Fibroblast of lung (primary cell): ENCODE data around the gene PDE4DIP. TPM values are rescaled to one million over a fixed set of nuclear protein-coding genes. Genes with fewer than 3 reads are reported as not detected.
"Not testable (repeated sequence)": the region's sequence is repeated elsewhere in the genome, so short reads cannot be mapped to it uniquely, and the experiment has no call there.

ENCODE experiments used
- DNase-seq, 2 donors: peaks; one replicate each; pipeline versions ENCODE4 v3.0.0 to v3.0.0-alpha.2; 2010; ENCODE audit warnings: low read depth in 2 of 2
- H2AFZ ChIP-seq: 2 replicates; pipeline ENCODE4 v1.5.1; 2012; ENCODE audit warnings: low read length, control low read depth, inconsistent platforms
- H3K27ac ChIP-seq: 2 replicates; pipeline ENCODE4 v1.5.1; 2011; ENCODE audit warnings: low read length, control low read depth; ENCODE audit not compliant: insufficient read depth
- H3K27me3 ChIP-seq: 2 replicates; pipeline ENCODE4 v1.5.1; 2011; ENCODE audit warnings: mild to moderate bottlenecking, low read length; ENCODE audit not compliant: control insufficient read depth, insufficient read depth
- H3K36me3 ChIP-seq: 2 replicates; pipeline ENCODE4 v1.5.1; 2011; ENCODE audit warnings: low read length; ENCODE audit not compliant: control insufficient read depth, insufficient read depth
- H3K4me1 ChIP-seq: 2 replicates; pipeline ENCODE4 v1.5.1; 2011; ENCODE audit warnings: low read length; ENCODE audit not compliant: control insufficient read depth, insufficient read depth; ENCODE audit errors: extremely low read depth
- H3K4me2 ChIP-seq: 2 replicates; pipeline ENCODE4 v1.5.1; 2011; ENCODE audit warnings: low read length, control low read depth; ENCODE audit not compliant: insufficient read depth; ENCODE audit errors: extremely low read depth
- H3K4me3 ChIP-seq, 4 experiments: fragments of 200-600 bp in 1 of 4; sonication (generic) in 1 of 4; replicated peaks in 1 of 4; 2 replicates each; pipeline ENCODE4 v1.5.1; 2011 to 2016; ENCODE audit warnings: low read length in 4 of 4, low read depth in 3 of 4, mild to moderate bottlenecking in 3 of 4, control low read depth in 2 of 4, inconsistent platforms in 1 of 4, mixed read lengths in 1 of 4; ENCODE audit not compliant: insufficient read depth in 1 of 4; ENCODE audit errors: control extremely low read depth in 1 of 4
- H3K79me2 ChIP-seq: 2 replicates; pipeline ENCODE4 v1.5.1; 2012; ENCODE audit warnings: mild to moderate bottlenecking, low read length, inconsistent platforms; ENCODE audit not compliant: control insufficient read depth, insufficient read depth
- H3K9ac ChIP-seq: 2 replicates; pipeline ENCODE4 v1.5.1; 2011; ENCODE audit warnings: mild to moderate bottlenecking, low read length, control low read depth; ENCODE audit not compliant: insufficient read depth
- H3K9me3 ChIP-seq: 2 replicates; pipeline ENCODE4 v1.5.1; 2012; ENCODE audit warnings: low read depth, low read length; ENCODE audit not compliant: control insufficient read depth, insufficient read depth
- H4K20me1 ChIP-seq: 2 replicates; pipeline ENCODE4 v1.5.1; 2011; ENCODE audit warnings: low read length; ENCODE audit not compliant: control insufficient read depth, insufficient read depth; ENCODE audit errors: extremely low read depth
- polyA plus RNA-seq, 2 donors: library from polyadenylated mRNA; depleted of rRNA in 1 of 2; stranded (reverse) in 1 of 2; unstranded in 1 of 2; fragments of >200 nt; gene quantifications; 2 replicates each; pipeline ENCODE4 v1.2.1, GENCODE V29; 2011 to 2012; ENCODE audit warnings: missing spikeins in 1 of 2
- total RNA-seq: library from RNA; depleted of rRNA; stranded (reverse); fragments of >200 nt; gene quantifications from 2 replicates; pipeline ENCODE4 v1.2.1, GENCODE V29; 2014

PDE4DIP gene
- total and polyA plus RNA-seq, 2 donors (not counting 1 experiment from before 2014, with no cell fraction given) = 121 to 259 TPM

DNA sequence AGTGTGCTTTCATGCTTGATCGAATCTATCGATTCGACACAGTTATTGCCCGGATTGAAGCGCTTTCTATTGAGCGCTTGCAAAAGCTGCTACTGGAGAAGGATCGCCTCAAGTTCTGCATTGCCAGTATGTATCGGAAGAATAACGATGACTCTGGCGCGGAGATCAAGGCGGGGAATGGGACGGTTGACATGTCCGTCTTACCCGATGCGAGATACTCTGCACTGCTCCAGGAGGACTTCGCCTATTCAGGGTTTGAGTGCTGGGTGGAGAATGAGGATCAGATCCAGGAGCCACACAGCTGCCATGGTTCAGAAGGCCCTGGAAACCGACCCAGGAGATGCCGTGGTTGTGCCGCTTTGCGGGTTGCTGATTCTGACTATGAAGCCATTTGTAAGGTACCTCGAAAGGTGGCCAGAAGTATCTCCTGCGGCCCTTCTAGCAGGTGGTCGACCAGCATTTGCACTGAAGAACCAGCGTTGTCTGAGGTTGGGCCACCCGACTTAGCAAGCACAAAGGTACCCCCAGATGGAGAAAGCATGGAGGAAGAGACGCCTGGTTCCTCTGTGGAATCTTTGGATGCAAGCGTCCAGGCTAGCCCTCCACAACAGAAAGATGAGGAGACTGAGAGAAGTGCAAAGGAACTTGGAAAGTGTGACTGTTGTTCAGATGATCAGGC, 108.8 kb downstream of the PDE4DIP start:
- peak overlapping the region; percentile 16 to 80 (median 55) for H3K4me3 ChIP-seq
- not testable (repeated sequence) for H3K9me3 ChIP-seq, H2AFZ ChIP-seq, H3K27me3 ChIP-seq, H4K20me1 ChIP-seq, H3K4me1 ChIP-seq, H3K36me3 ChIP-seq
- H3K27ac ChIP-seq = peak overlapping the region; percentile 38
- DNase-seq = peak; percentile 31 to 37
- peak overlapping the region; percentile 68 for H3K4me2 ChIP-seq
- peaks cover 16% of the 10 kb centered on the region for H3K79me2 ChIP-seq
- peak overlapping the region; percentile 53 for H3K9ac ChIP-seq

DNA sequence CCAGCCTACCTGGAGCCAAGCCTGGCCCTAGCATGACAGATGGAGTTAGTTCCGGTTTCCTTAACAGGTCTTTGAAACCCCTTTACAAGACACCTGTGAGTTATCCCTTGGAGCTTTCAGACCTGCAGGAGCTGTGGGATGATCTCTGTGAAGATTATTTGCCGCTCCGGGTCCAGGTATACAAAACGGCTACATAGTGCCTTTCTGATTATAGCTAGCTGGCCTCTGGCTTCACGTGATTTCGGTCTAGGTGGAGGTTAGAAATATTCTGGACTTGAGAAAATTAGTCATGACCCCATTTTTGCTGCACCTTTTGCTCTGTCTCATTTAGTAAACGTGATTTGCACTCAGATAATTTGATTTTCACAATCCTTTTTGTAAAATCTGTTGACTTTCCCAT, 109.5 kb downstream of the PDE4DIP start:
- not testable (repeated sequence) for H3K9ac ChIP-seq, H3K36me3 ChIP-seq, H4K20me1 ChIP-seq, H3K4me1 ChIP-seq, H3K27me3 ChIP-seq, DNase-seq, H2AFZ ChIP-seq, H3K9me3 ChIP-seq
- Histone ChIP-seq H3K79me2 (peaks cover 16% of the 10 kb centered on the region), H3K27ac (peak overlapping the region; percentile 43), H3K4me2 (peak overlapping the region; percentile 44), H3K4me3 (peak overlapping the region; percentile 55 to 83 (median 64))

DNA sequence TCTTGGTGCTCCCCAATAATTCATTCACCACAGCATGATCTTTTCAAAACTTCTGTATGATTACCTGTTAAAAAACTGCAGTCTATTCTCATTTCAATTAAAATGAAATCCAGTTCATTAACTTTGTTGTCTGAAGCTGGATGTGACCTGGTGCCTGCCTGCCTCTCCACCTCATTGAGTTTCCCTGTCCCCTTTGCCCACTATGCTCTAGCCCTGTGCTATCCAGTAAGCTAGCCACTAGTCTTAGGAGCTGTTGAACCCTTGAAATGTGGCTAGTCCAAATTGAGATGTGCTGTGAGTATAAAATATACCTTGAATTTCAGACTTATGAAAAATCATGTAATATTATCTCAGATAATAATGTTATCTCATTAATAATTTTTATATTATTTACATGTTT, 114.1 kb downstream of the PDE4DIP start:
- H3K4me3 ChIP-seq = peak overlapping the region in 1 of 4 experiments; percentile 25
- not testable (repeated sequence) for H3K36me3 ChIP-seq, H3K9me3 ChIP-seq, H3K4me1 ChIP-seq, DNase-seq, H3K27me3 ChIP-seq, H3K9ac ChIP-seq, H3K4me2 ChIP-seq, H2AFZ ChIP-seq, H4K20me1 ChIP-seq, H3K27ac ChIP-seq
- peaks cover 12% of the 10 kb centered on the region for H3K79me2 ChIP-seq

DNA sequence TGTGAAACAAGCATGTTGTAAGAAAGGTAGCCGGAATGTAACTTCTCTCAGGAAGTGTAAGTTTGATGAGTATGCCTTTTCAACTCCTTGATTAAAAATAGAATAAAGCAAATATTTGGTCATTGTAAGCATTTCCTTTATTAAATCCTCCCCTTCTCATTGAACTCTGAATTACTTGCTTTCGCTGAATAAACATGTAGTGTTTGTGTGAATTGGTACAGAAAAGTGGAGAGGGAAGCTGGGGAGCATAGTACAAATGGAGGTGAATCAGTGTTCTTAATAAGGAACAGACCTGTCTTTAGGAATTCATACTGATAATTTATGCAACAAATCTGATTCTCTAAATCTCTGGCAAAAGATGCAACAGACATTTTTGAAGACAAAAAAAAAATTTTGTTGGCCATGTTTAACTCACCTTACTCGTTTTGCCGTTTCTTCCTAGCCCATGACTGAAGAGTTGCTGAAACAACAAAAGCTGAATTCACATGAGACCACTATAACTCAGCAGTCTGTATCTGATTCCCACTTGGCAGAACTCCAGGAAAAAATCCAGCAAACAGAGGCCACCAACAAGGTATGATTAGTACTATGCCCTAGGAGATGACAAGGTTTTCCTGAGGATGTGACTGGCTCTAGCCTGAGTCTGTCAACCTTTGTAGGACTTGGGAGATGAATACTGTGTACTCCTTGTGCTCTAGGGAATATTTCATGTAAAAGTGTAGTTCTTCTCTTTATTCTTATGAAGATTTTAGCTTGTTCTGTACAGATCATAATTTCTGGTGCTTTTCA, 116.2 kb downstream of the PDE4DIP start:
- H3K36me3 ChIP-seq, H3K27ac ChIP-seq, H2AFZ ChIP-seq, H3K4me1 ChIP-seq, H3K4me3 ChIP-seq, H3K4me2 ChIP-seq, H4K20me1 ChIP-seq, H3K9me3 ChIP-seq, DNase-seq, H3K79me2 ChIP-seq, H3K27me3 ChIP-seq, H3K9ac ChIP-seq: not testable (repeated sequence)

DNA sequence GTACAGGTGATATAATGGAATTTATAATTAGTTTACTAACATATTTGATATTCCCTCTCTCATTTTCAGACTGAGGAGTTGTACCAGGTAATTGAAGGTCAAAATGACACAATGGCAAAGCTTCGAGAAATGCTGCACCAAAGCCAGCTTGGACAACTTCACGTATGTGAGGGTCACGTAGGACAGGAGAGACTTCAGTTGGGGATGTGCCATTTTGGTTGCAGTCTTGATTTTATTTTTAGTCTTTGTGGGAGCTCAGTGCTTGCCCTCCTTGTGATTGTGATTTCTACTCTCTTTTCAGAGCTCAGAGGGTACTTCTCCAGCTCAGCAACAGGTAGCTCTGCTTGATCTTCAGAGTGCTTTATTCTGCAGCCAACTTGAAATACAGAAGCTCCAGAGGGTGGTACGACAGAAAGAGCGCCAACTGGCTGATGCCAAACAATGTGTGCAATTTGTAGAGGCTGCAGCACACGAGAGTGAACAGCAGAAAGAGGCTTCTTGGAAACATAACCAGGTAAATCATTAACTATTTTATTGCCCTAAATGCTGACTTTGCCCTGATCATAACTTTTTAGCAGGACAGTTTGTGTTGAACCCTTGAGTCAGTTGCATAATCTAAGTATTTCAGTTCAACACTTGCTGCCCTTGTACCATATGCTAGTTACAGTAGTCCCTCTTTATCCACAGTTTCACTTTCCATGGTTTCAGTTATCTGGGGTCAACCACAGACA, 118.1 kb downstream of the PDE4DIP start:
- not testable (repeated sequence) for H3K9ac ChIP-seq, H3K79me2 ChIP-seq, H3K36me3 ChIP-seq, H2AFZ ChIP-seq, H3K4me2 ChIP-seq, H3K9me3 ChIP-seq, H3K4me3 ChIP-seq, H3K27ac ChIP-seq, H3K27me3 ChIP-seq, H4K20me1 ChIP-seq, DNase-seq, H3K4me1 ChIP-seq

DNA sequence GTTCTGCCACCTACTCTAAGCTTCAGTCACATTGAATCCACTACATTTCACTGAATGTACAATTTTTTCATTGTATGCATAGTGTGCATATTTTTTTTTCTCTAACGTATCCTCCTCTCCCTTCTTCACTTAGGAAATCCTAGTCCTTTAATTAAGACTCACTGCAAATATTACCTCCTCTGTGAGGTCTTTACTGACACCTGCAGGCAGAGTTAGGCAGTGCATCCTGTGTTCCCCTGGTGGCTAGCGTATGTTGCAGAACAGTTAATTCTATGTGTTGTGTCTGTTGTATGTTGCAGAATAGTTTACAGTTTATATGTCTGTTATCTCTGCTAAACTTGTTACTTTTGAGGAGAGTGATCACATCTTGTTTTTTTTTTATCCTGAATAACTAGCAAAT, 121.9 kb downstream of the PDE4DIP start:
- not testable (repeated sequence) for H3K9me3 ChIP-seq, H3K36me3 ChIP-seq, H3K4me3 ChIP-seq, H4K20me1 ChIP-seq, H3K9ac ChIP-seq, DNase-seq, H3K27me3 ChIP-seq, H3K4me1 ChIP-seq, H2AFZ ChIP-seq, H3K79me2 ChIP-seq, H3K4me2 ChIP-seq, H3K27ac ChIP-seq
